Measurements from ENCODE around the gene TAF9. TPM values are rescaled to one million over a fixed set of nuclear protein-coding genes. Genes with fewer than 3 reads are reported as not detected.
A peak's percentile ranks its signal among the peaks of the same experiment; 100 is the strongest.

Gene TAF9
- total and polyA plus RNA-seq, 2 of the 13 experiments (the other 11 are each of a cell fraction or from before 2014, with no cell fraction given), result 113 to 218 TPM

- no peak for TF ChIP-seq DRAP1 (CRISPR knock-in tag; IDR thresholded peaks at IDR 0.05)
- TF ChIP-seq JUNB (CRISPR knock-in tag; IDR thresholded peaks at IDR 0.05; ENCODE audit: borderline replicate concordance), result no peak
- no peak for TF ChIP-seq ZNF296 (CRISPR knock-in tag; conservative IDR thresholded peaks at IDR 0.05)
- no peak for TF ChIP-seq TAF15 (IDR thresholded peaks at IDR 0.05; ENCODE audit: low read depth, low read length, poor library complexity, severe bottlenecking)
- no peak for TF ChIP-seq ZNF160 (CRISPR knock-in tag; IDR thresholded peaks at IDR 0.05)
- TF ChIP-seq ZNF280D (CRISPR knock-in tag; IDR thresholded peaks at IDR 0.05), result no peak
- TF ChIP-seq HNRNPLL (IDR thresholded peaks at IDR 0.05; ENCODE audit: low read depth, low read length, poor library complexity, severe bottlenecking), result peak; percentile 81
- peak; percentile 67 for TF ChIP-seq HOXA3 (CRISPR knock-in tag; IDR thresholded peaks at IDR 0.05)
- peak; percentile 70; the same call in 1 of the 2 replicates for TF ChIP-seq ZNF761 (CRISPR knock-in tag; conservative IDR thresholded peaks at IDR 0.05)
- TF ChIP-seq HIVEP1 (CRISPR knock-in tag; IDR thresholded peaks at IDR 0.05), result peak; percentile 5; the same call in 1 of the 2 replicates
- no peak for TF ChIP-seq ZNF652 (CRISPR knock-in tag; IDR thresholded peaks at IDR 0.05; ENCODE audit: borderline replicate concordance, low read depth)
- TF ChIP-seq ZSCAN31 (CRISPR knock-in tag; IDR thresholded peaks at IDR 0.05; ENCODE audit: low read depth), result peak; percentile 88
- TF ChIP-seq ZNF276 (CRISPR knock-in tag; IDR thresholded peaks at IDR 0.05; ENCODE audit: low read depth), result no peak
- TF ChIP-seq SRSF9 (IDR thresholded peaks at IDR 0.05; ENCODE audit: borderline replicate concordance, insufficient read depth, low read depth, low read length, poor library complexity, severe bottlenecking), result no peak
- peak; percentile 53 for TF ChIP-seq ZBTB14 (CRISPR knock-in tag; IDR thresholded peaks at IDR 0.05)
- TF ChIP-seq ZNF530 (CRISPR knock-in tag; IDR thresholded peaks at IDR 0.05; ENCODE audit: low read depth), result no peak
- peak; percentile 96 for TF ChIP-seq ZNF816 (CRISPR knock-in tag; IDR thresholded peaks at IDR 0.05; ENCODE audit: borderline replicate concordance)
- no peak for TF ChIP-seq ZNF549 (CRISPR knock-in tag; IDR thresholded peaks at IDR 0.05)
- TF ChIP-seq ARNT2 (CRISPR knock-in tag; IDR thresholded peaks at IDR 0.05; ENCODE audit: low read depth), result peak; percentile 89
- TF ChIP-seq REPIN1 (CRISPR knock-in tag; IDR thresholded peaks at IDR 0.05; ENCODE audit: borderline replicate concordance, low read depth), result peak; percentile 73; the same call in 1 of the 2 replicates
Observed at GRCh38 chr5:69414885-69415583, 45.7 kb upstream of the TAF9 start, which contains the start of gene MARVELD2 (continued).
